Fibroblast of peridontal ligament (primary cell): ENCODE data around the gene SUCLG1.

Source experiments
- DNase-seq: peaks from one replicate; pipeline ENCODE4 v3.0.0-alpha.2; 2010; ENCODE audit errors: extremely low read depth

The SUCLG1 gene

GRCh38 chr2:84461310-84461709 is 2.2 kb upstream of the SUCLG1 start:
- no peak for DNase-seq

- no peak for DNase-seq
Observed at GRCh38 chr2:84460670-84461069, 1.6 kb upstream of the SUCLG1 start.

- DNase-seq: peak; percentile 14
Observed at GRCh38 chr2:84459944-84460429, 907 bp upstream of the SUCLG1 start.

- DNase-seq: peak; percentile 22
Observed at GRCh38 chr2:84458551-84459017, 496 bp downstream of the SUCLG1 start.

GRCh38 chr2:84457686-84458085 is 1.4 kb downstream of the SUCLG1 start:
- no peak for DNase-seq

GRCh38 chr2:84456156-84456555 is 2.9 kb downstream of the SUCLG1 start:
- DNase-seq: no peak

GRCh38 chr2:84454581-84454980 is 4.5 kb downstream of the SUCLG1 start:
- no peak for DNase-seq

GRCh38 chr2:84452624-84453023 is 6.5 kb downstream of the SUCLG1 start:
- no peak for DNase-seq

- DNase-seq: no peak
Observed at GRCh38 chr2:84451579-84451978, 7.5 kb downstream of the SUCLG1 start.

- DNase-seq: no peak
Observed at GRCh38 chr2:84450288-84451227, 8.5 kb downstream of the SUCLG1 start.

GRCh38 chr2:84449711-84450110 is 9.4 kb downstream of the SUCLG1 start:
- DNase-seq: no peak

- no peak for DNase-seq
Observed at GRCh38 chr2:84449055-84449454, 10.0 kb downstream of the SUCLG1 start.

GRCh38 chr2:84443477-84443876 is 15.6 kb downstream of the SUCLG1 start:
- peak; percentile 19 for DNase-seq

GRCh38 chr2:84442888-84443287 is 16.2 kb downstream of the SUCLG1 start:
- DNase-seq: no peak

- no peak for DNase-seq
Observed at GRCh38 chr2:84441505-84441904, 17.6 kb downstream of the SUCLG1 start.

GRCh38 chr2:84441036-84441435 is 18.0 kb downstream of the SUCLG1 start:
- peak; percentile 33 for DNase-seq

- peak; percentile 60 for DNase-seq
Observed at GRCh38 chr2:84435345-84436025, 23.6 kb downstream of the SUCLG1 start.

GRCh38 chr2:84429328-84429727 is 29.8 kb downstream of the SUCLG1 start:
- DNase-seq: no peak

- DNase-seq: peak; percentile 57
Observed at GRCh38 chr2:84427235-84428138, 31.6 kb downstream of the SUCLG1 start.

- DNase-seq: no peak
Observed at GRCh38 chr2:84425310-84425709, 33.8 kb downstream of the SUCLG1 start.

GRCh38 chr2:84424152-84424551 is 34.9 kb downstream of the SUCLG1 start:
- DNase-seq: peak; percentile 58

- no peak for DNase-seq
Observed at GRCh38 chr2:84421791-84422190, 37.3 kb downstream of the SUCLG1 start.
